ENCODE data around the gene SRRM1. TPM values are rescaled to one million over a fixed set of nuclear protein-coding genes. Genes with fewer than 3 reads are reported as not detected.
"Not testable (repeated sequence)": the region's sequence is repeated elsewhere in the genome, so short reads cannot be mapped to it uniquely, and the experiment has no call there.

SRRM1 gene
- total and polyA plus RNA-seq, 4 donors, result 33.6 to 113 (median 86.3) TPM

GRCh38 chr1:24704411-24705259 is 61.5 kb downstream of the SRRM1 start:
- Histone ChIP-seq H3K27ac (ENCODE audit: low read depth in 1 of 2, low read length in 2 of 2) (no peak overlapping the region), H3K9me3 (ENCODE audit: control insufficient read depth, low read length) (no peaks in the 10 kb centered on the region), H3K27me3 (ENCODE audit: control insufficient read depth in 1 of 2, insufficient read depth in 2 of 2, low read length in 1 of 2) (no peaks in the 10 kb centered on the region), H3K36me3 (ENCODE audit: control insufficient read depth in 1 of 2, insufficient read depth in 2 of 2, low read length in 1 of 2) (no peaks in the 10 kb centered on the region), H3K4me1 (ENCODE audit: control insufficient read depth in 1 of 2, insufficient read depth in 2 of 2, low read length in 2 of 2) (no peaks in the 10 kb centered on the region), H3K4me3 (ENCODE audit: low read length in 2 of 2) (no peak overlapping the region)
- intact Hi-C loops (cut with DNase I), result no loop called here
- DNase-seq (no peak), ATAC-seq (ENCODE audit: low FRiP score) (no peak)
- WGBS, 2 donors, result 77 to 88% methylated on average over 16 of the region's 16 CpGs

GRCh38 chr1:24705260-24706073 is 62.4 kb downstream of the SRRM1 start:
- Histone ChIP-seq H3K27ac (ENCODE audit: low read depth in 1 of 2, low read length in 2 of 2) (no peak overlapping the region), H3K4me3 (ENCODE audit: low read length in 2 of 2) (no peak overlapping the region)
- WGBS, 2 donors, result 38 to 45% methylated on average over 18 of the region's 18 CpGs

DNA sequence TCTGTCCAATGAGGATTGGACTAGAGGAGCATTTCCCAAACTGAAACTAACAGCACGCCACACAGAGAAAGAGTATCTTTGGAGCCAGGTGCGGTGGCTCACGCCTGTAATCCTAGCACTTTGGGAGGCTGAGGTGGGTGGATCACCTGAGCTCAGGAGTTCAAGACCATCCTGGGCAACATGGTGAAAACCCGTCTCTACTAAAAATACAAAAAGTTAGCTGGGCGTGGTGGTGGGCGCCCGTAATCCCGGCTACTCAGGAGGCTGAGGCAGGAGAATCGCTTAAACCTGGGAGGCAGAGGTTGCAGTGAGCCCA is 62.9 kb downstream of the SRRM1 start:
- ATAC-seq (ENCODE audit: low FRiP score); H3K4me3 ChIP-seq (ENCODE audit: low read length in 2 of 2); intact Hi-C loops (cut with DNase I); H3K27me3 ChIP-seq (ENCODE audit: control insufficient read depth in 1 of 2, insufficient read depth in 2 of 2, low read length in 1 of 2); H3K27ac ChIP-seq (ENCODE audit: low read depth in 1 of 2, low read length in 2 of 2); H3K4me1 ChIP-seq (ENCODE audit: control insufficient read depth in 1 of 2, insufficient read depth in 2 of 2, low read length in 2 of 2); DNase-seq; H3K36me3 ChIP-seq (ENCODE audit: control insufficient read depth in 1 of 2, insufficient read depth in 2 of 2, low read length in 1 of 2); H3K9me3 ChIP-seq (ENCODE audit: control insufficient read depth, low read length): not testable (repeated sequence)
- 96 to 98% methylated on average over 9 of the region's 9 CpGs for WGBS, 2 donors

More at GRCh38 chr1:24705260-24706073, 62.4 kb downstream of the SRRM1 start:
- intact Hi-C loops (cut with DNase I), result no loop called here
- Histone ChIP-seq H3K36me3 (ENCODE audit: control insufficient read depth in 1 of 2, insufficient read depth in 2 of 2, low read length in 1 of 2) (no peaks in the 10 kb centered on the region), H3K9me3 (ENCODE audit: control insufficient read depth, low read length) (no peaks in the 10 kb centered on the region), H3K27me3 (ENCODE audit: control insufficient read depth in 1 of 2, insufficient read depth in 2 of 2, low read length in 1 of 2) (no peaks in the 10 kb centered on the region), H3K4me1 (ENCODE audit: control insufficient read depth in 1 of 2, insufficient read depth in 2 of 2, low read length in 2 of 2) (no peaks in the 10 kb centered on the region)
- peak; percentile 92 for ATAC-seq (ENCODE audit: low FRiP score)
- peak; percentile 87 for DNase-seq

- peak overlapping the region in 1 of 2 donors; percentile 9 for H3K27ac ChIP-seq (ENCODE audit: low read depth in 1 of 2, low read length in 2 of 2)
- ATAC-seq (ENCODE audit: low FRiP score), result no peak
- intact Hi-C loops (cut with DNase I), result no loop called here
- no peak overlapping the region for H3K4me3 ChIP-seq (ENCODE audit: low read length in 2 of 2)
- H3K9me3 ChIP-seq (ENCODE audit: control insufficient read depth, low read length), result no peaks in the 10 kb centered on the region
- 48 to 69% methylated on average over 3 to 4 of the region's 4 CpGs for WGBS, 2 donors
- H3K36me3 ChIP-seq (ENCODE audit: control insufficient read depth in 1 of 2, insufficient read depth in 2 of 2, low read length in 1 of 2), result no peaks in the 10 kb centered on the region
- H3K27me3 ChIP-seq (ENCODE audit: control insufficient read depth in 1 of 2, insufficient read depth in 2 of 2, low read length in 1 of 2), result no peaks in the 10 kb centered on the region
- no peaks in the 10 kb centered on the region for H3K4me1 ChIP-seq (ENCODE audit: control insufficient read depth in 1 of 2, insufficient read depth in 2 of 2, low read length in 2 of 2)
- no peak for DNase-seq
Observed at GRCh38 chr1:24707687-24708086, 64.6 kb downstream of the SRRM1 start.

DNA sequence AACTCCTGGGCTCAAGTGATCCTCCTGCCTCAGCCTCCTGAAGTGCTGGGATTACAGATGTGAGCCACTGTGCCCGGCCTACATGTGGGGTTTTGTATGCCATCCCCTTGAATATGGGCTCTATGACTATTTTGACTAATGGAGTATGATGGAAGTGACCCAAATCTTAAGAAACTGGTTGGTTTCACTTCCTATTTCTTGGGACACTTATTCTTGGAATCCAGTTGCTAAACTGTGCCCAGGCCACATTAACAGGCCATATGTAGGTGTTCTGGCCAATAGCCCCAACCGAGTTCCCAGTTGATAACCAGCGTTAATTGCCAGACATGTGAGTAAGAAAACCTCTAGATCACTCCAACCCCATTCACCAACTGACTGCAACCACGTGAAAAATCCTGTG is 65.8 kb downstream of the SRRM1 start:
- Histone ChIP-seq H3K27ac (ENCODE audit: low read depth in 1 of 2, low read length in 2 of 2) (no peak overlapping the region), H3K4me1 (ENCODE audit: control insufficient read depth in 1 of 2, insufficient read depth in 2 of 2, low read length in 2 of 2) (no peaks in the 10 kb centered on the region), H3K4me3 (ENCODE audit: low read length in 2 of 2) (no peak overlapping the region), H3K9me3 (ENCODE audit: control insufficient read depth, low read length) (no peaks in the 10 kb centered on the region), H3K36me3 (ENCODE audit: control insufficient read depth in 1 of 2, insufficient read depth in 2 of 2, low read length in 1 of 2) (no peaks in the 10 kb centered on the region), H3K27me3 (ENCODE audit: control insufficient read depth in 1 of 2, insufficient read depth in 2 of 2, low read length in 1 of 2) (no peaks in the 10 kb centered on the region)
- ATAC-seq (ENCODE audit: low FRiP score), result no peak
- no peak for DNase-seq
- intact Hi-C loops (cut with DNase I), result no loop called here
- WGBS, 2 donors, result 62 to 64% methylated on average over 4 of the region's 4 CpGs

DNA sequence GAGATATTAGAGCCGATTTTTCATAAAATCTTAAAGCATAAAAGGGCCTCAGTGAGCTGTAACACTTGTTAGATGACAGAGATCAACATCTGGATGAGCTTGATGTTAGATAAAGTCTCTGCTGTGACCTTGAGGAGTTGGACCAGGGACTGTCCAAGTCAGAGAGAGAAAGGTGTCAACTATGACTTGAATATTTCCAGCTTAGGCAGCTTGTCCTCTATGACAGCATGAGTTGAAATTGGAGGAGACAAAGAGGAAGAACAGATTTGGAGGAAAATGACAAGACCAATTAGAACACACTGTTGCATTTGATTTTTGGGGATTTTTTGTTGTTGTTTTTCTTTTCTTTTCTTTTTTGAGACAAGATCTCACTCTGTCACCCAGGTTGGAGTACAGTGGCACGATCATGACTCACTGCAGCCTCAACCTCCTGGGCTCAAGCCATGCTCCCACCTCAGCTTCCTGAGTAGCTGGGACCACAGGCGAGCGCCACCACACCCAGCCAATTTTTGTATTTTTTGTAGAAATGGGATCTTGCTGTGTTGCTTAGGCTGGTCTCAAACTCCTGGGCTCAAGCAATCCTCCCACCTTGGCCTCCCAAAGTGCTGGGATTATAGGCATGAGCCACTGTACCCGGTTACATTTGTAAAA is 66.8 kb downstream of the SRRM1 start:
- no peaks in the 10 kb centered on the region for H3K4me1 ChIP-seq (ENCODE audit: control insufficient read depth in 1 of 2, insufficient read depth in 2 of 2, low read length in 2 of 2)
- H3K4me3 ChIP-seq (ENCODE audit: low read length in 2 of 2), result no peak overlapping the region
- H3K27ac ChIP-seq (ENCODE audit: low read depth in 1 of 2, low read length in 2 of 2), result no peak overlapping the region
- intact Hi-C loops (cut with DNase I), result no loop called here
- H3K36me3 ChIP-seq (ENCODE audit: control insufficient read depth in 1 of 2, insufficient read depth in 2 of 2, low read length in 1 of 2), result no peaks in the 10 kb centered on the region
- DNase-seq, result no peak
- no peaks in the 10 kb centered on the region for H3K27me3 ChIP-seq (ENCODE audit: control insufficient read depth in 1 of 2, insufficient read depth in 2 of 2, low read length in 1 of 2)
- H3K9me3 ChIP-seq (ENCODE audit: control insufficient read depth, low read length), result no peaks in the 10 kb centered on the region
- 86 to 89% methylated on average over 5 of the region's 5 CpGs for WGBS, 2 donors
- no peak for ATAC-seq (ENCODE audit: low FRiP score)

GRCh38 chr1:24711329-24711728 is 68.2 kb downstream of the SRRM1 start:
- Histone ChIP-seq H3K4me1 (ENCODE audit: control insufficient read depth in 1 of 2, insufficient read depth in 2 of 2, low read length in 2 of 2) (no peaks in the 10 kb centered on the region), H3K36me3 (ENCODE audit: control insufficient read depth in 1 of 2, insufficient read depth in 2 of 2, low read length in 1 of 2) (no peaks in the 10 kb centered on the region), H3K4me3 (ENCODE audit: low read length in 2 of 2) (no peak overlapping the region), H3K27me3 (ENCODE audit: control insufficient read depth in 1 of 2, insufficient read depth in 2 of 2, low read length in 1 of 2) (no peaks in the 10 kb centered on the region), H3K9me3 (ENCODE audit: control insufficient read depth, low read length) (no peaks in the 10 kb centered on the region), H3K27ac (ENCODE audit: low read depth in 1 of 2, low read length in 2 of 2) (no peak overlapping the region)
- DNase-seq, result no peak
- WGBS, 2 donors, result 92 to 93% methylated on average over 4 of the region's 4 CpGs
- no peak for ATAC-seq (ENCODE audit: low FRiP score)
- intact Hi-C loops (cut with DNase I), result no loop called here

GRCh38 chr1:24713176-24713575 is 70.1 kb downstream of the SRRM1 start:
- Histone ChIP-seq H3K4me1 (ENCODE audit: control insufficient read depth in 1 of 2, insufficient read depth in 2 of 2, low read length in 2 of 2) (no peaks in the 10 kb centered on the region), H3K4me3 (ENCODE audit: low read length in 2 of 2) (no peak overlapping the region), H3K9me3 (ENCODE audit: control insufficient read depth, low read length) (no peaks in the 10 kb centered on the region), H3K27ac (ENCODE audit: low read depth in 1 of 2, low read length in 2 of 2) (no peak overlapping the region), H3K36me3 (ENCODE audit: control insufficient read depth in 1 of 2, insufficient read depth in 2 of 2, low read length in 1 of 2) (no peaks in the 10 kb centered on the region), H3K27me3 (ENCODE audit: control insufficient read depth in 1 of 2, insufficient read depth in 2 of 2, low read length in 1 of 2) (no peaks in the 10 kb centered on the region)
- no peak for DNase-seq
- 96 to 98% methylated on average over 4 of the region's 4 CpGs for WGBS, 2 donors
- intact Hi-C loops (cut with DNase I), result no loop called here
- ATAC-seq (ENCODE audit: low FRiP score), result no peak

Measured in aorta (tissue), 5 donors.